Neural cell (in vitro differentiated cells): ENCODE measurements around the gene MTX2. TPM values are rescaled to one million over a fixed set of nuclear protein-coding genes. Genes with fewer than 3 reads are reported as not detected.

Experiments
- H2AFZ ChIP-seq: fragments of 200-600, 300-800 bp; sonication (generic), shearing (Covaris generic); 2 replicates; pipeline ENCODE4 v1.6.0; 2014; ENCODE audit warnings: low read depth, mild to moderate bottlenecking, antibody characterized with exemption, low read length, moderate library complexity
- H3F3A ChIP-seq: fragments of 200-600 bp; shearing (Covaris generic); 2 replicates; pipeline ENCODE4 v1.6.1; 2016; ENCODE audit warnings: mild to moderate bottlenecking, moderate library complexity, mixed read lengths, antibody characterized with exemption, low read length; ENCODE audit not compliant: insufficient read depth, poor library complexity, severe bottlenecking
- H3K27ac ChIP-seq: fragments of 200-600, 300-800 bp; sonication (generic), shearing (Covaris generic); 2 replicates; pipeline ENCODE4 v1.5.1; 2014; ENCODE audit warnings: mild to moderate bottlenecking, low read length, moderate library complexity
- H3K27me3 ChIP-seq: fragments of 300-800, 200-600 bp; sonication (generic), shearing (Covaris generic); 2 replicates; pipeline ENCODE4 v1.6.0; 2014; ENCODE audit warnings: mild to moderate bottlenecking, low read depth, low read length, moderate library complexity; ENCODE audit not compliant: insufficient read depth
- H3K36me3 ChIP-seq: fragments of 300-800, 200-600 bp; sonication (generic), shearing (Covaris generic); 2 replicates; pipeline ENCODE4 v1.5.1; 2014; ENCODE audit warnings: mild to moderate bottlenecking, antibody characterized with exemption, low read length, moderate library complexity; ENCODE audit not compliant: insufficient read depth
- H3K4me2 ChIP-seq: fragments of 300-800, 200-600 bp; sonication (generic), shearing (Covaris generic); 2 replicates; pipeline ENCODE4 v1.6.0; 2014; ENCODE audit warnings: mild to moderate bottlenecking, low read length
- H3K4me3 ChIP-seq: fragments of 300-800, 200-600 bp; sonication (generic), shearing (Covaris generic); 2 replicates; pipeline ENCODE4 v1.5.1; 2014; ENCODE audit warnings: mild to moderate bottlenecking, low read length, moderate library complexity
- H3K79me2 ChIP-seq: fragments of 200-600 bp; shearing (Covaris generic); replicated peaks from 2 replicates; pipeline ENCODE4 v1.6.0; 2014; ENCODE audit warnings: mild to moderate bottlenecking, low read length, moderate library complexity; ENCODE audit not compliant: insufficient read depth
- H3K9ac ChIP-seq: fragments of 300-800, 200-600 bp; sonication (generic), shearing (Covaris generic); 2 replicates; pipeline ENCODE4 v1.6.1; 2016; ENCODE audit warnings: mild to moderate bottlenecking, low read length, mixed read lengths
- H3K9me2 ChIP-seq: fragments of 200-600 bp; shearing (Covaris generic); 2 replicates; pipeline ENCODE4 v1.6.1; 2016; ENCODE audit warnings: mild to moderate bottlenecking, low read length, mixed read lengths; ENCODE audit not compliant: insufficient read depth
- H3K9me3 ChIP-seq: fragments of 200-600, 300-800 bp; sonication (generic), shearing (Covaris generic); 2 replicates; pipeline ENCODE4 v1.6.1; 2016; ENCODE audit warnings: mild to moderate bottlenecking, mixed run types, low read length, moderate library complexity, mixed read lengths
- H4K20me1 ChIP-seq: fragments of 200-600 bp; shearing (Covaris generic); 2 replicates; pipeline ENCODE4 v1.6.1; 2016; ENCODE audit warnings: mild to moderate bottlenecking, mixed run types; ENCODE audit not compliant: insufficient read depth
- CTCF ChIP-seq: fragments of 450-650 bp; IDR thresholded peaks from 2 replicates; pipeline ENCODE4 v1.5.1; 2014; ENCODE audit warnings: antibody characterized with exemption, mild to moderate bottlenecking, moderate library complexity; ENCODE audit not compliant: poor library complexity, severe bottlenecking
- EP300 ChIP-seq: fragments of 450-650 bp; conservative IDR thresholded peaks from 2 replicates; pipeline ENCODE4 v1.6.1; 2014; ENCODE audit warnings: antibody characterized with exemption, mild to moderate bottlenecking, moderate library complexity; ENCODE audit not compliant: poor library complexity, severe bottlenecking
- EZH2 ChIP-seq: fragments of 200-600, 300-800 bp; shearing (Covaris generic), sonication (generic); IDR thresholded peaks from 2 replicates; pipeline ENCODE4 v1.6.1; 2014; ENCODE audit warnings: antibody characterized with exemption, low read length, borderline replicate concordance, mild to moderate bottlenecking; ENCODE audit not compliant: insufficient read depth, poor library complexity, severe bottlenecking
- MXI1 ChIP-seq: fragments of 450-650 bp; conservative IDR thresholded peaks from 2 replicates; pipeline ENCODE4 v1.6.1; 2014; ENCODE audit warnings: antibody characterized with exemption, mild to moderate bottlenecking; ENCODE audit not compliant: poor library complexity, severe bottlenecking
- POLR2AphosphoS5 ChIP-seq: IDR thresholded peaks from 2 replicates; pipeline ENCODE4 v1.6.1; 2012
- RAD21 ChIP-seq: fragments of 450-650 bp; conservative IDR thresholded peaks from 2 replicates; pipeline ENCODE4 v1.6.1; 2014; ENCODE audit warnings: antibody characterized with exemption, mild to moderate bottlenecking, moderate library complexity
- REST ChIP-seq: IDR thresholded peaks from 2 replicates; pipeline ENCODE4 v1.6.1; 2012; ENCODE audit warnings: borderline replicate concordance
- SMC3 ChIP-seq: fragments of 450-650 bp; conservative IDR thresholded peaks from 2 replicates; pipeline ENCODE4 v1.6.1; 2014; ENCODE audit warnings: antibody characterized with exemption, mild to moderate bottlenecking, moderate library complexity; ENCODE audit not compliant: poor library complexity
- TAF1 ChIP-seq: IDR thresholded peaks from 2 replicates; pipeline ENCODE4 v1.6.1; 2012; ENCODE audit warnings: low read depth
- polyA plus RNA-seq: library from polyadenylated mRNA; depleted of rRNA; stranded (reverse); fragments of >200 nt; gene quantifications from 2 replicates; pipeline ENCODE4 v1.2.3, GENCODE V29; 2014

MTX2 gene
- polyA plus RNA-seq, 1 donor from 2014 or later = 128 TPM

- H3K9me2 ChIP-seq = no peaks in the 10 kb centered on the region
- H3K9ac ChIP-seq = no peak overlapping the region
- H3K27ac ChIP-seq = no peak overlapping the region
- H3K79me2 ChIP-seq = no peaks in the 10 kb centered on the region
- H2AFZ ChIP-seq = no peak overlapping the region
- H4K20me1 ChIP-seq = no peaks in the 10 kb centered on the region
- no peaks in the 10 kb centered on the region for H3K36me3 ChIP-seq
- no peaks in the 10 kb centered on the region for H3F3A ChIP-seq
- H3K27me3 ChIP-seq = no peaks in the 10 kb centered on the region
- H3K9me3 ChIP-seq = no peaks in the 10 kb centered on the region
- no peak overlapping the region for H3K4me2 ChIP-seq
- TF ChIP-seq CTCF (no peak), SMC3 (no peak), EP300 (no peak), REST (no peak), POLR2AphosphoS5 (no peak), EZH2 (no peak), RAD21 (no peak)
- H3K4me3 ChIP-seq = no peak overlapping the region
Measured at GRCh38 chr2:176237456-176237855, 31.8 kb upstream of the MTX2 start.

GRCh38 chr2:176239031-176239430 lies 30.2 kb upstream of the MTX2 start:
- Histone ChIP-seq H3K4me2 (no peak overlapping the region), H3K79me2 (no peaks in the 10 kb centered on the region), H3K27ac (no peak overlapping the region), H2AFZ (no peak overlapping the region), H3K36me3 (no peaks in the 10 kb centered on the region), H3K9ac (no peak overlapping the region), H3K4me3 (no peak overlapping the region), H4K20me1 (no peaks in the 10 kb centered on the region), H3K27me3 (no peaks in the 10 kb centered on the region), H3K9me3 (no peaks in the 10 kb centered on the region), H3F3A (no peaks in the 10 kb centered on the region), H3K9me2 (no peaks in the 10 kb centered on the region)
- TF ChIP-seq SMC3 = no peak
- no peak for TF ChIP-seq TAF1
- no peak for TF ChIP-seq REST
- no peak for TF ChIP-seq CTCF
- no peak for TF ChIP-seq POLR2AphosphoS5
- TF ChIP-seq MXI1 = no peak
- TF ChIP-seq RAD21 = no peak
- no peak for TF ChIP-seq EZH2
- TF ChIP-seq EP300 = no peak
